C4-2B (cell line): Measurements from ENCODE around the gene AKR1B1.

Experiments
- CTCF ChIP-seq: fragments of 450-650 bp; conservative IDR thresholded peaks from 2 replicates; pipeline ENCODE4 v1.5.1; 2017; ENCODE audit warnings: mild to moderate bottlenecking
- ZFX ChIP-seq: fragments of 450-650 bp; IDR thresholded peaks from 2 replicates; pipeline ENCODE4 v1.6.1; 2017

GRCh38 chr7:134406431-134406830 lies 52.5 kb downstream of the AKR1B1 start:
- TF ChIP-seq CTCF = no peak
- TF ChIP-seq ZFX = no peak
